ENCODE results near the gene RGS4. TPM values are rescaled to one million over a fixed set of nuclear protein-coding genes. Genes with fewer than 3 reads are reported as not detected.

The RGS4 gene
- total RNA-seq, 1 experiment from 2014 or later = 3.2 TPM

DNA sequence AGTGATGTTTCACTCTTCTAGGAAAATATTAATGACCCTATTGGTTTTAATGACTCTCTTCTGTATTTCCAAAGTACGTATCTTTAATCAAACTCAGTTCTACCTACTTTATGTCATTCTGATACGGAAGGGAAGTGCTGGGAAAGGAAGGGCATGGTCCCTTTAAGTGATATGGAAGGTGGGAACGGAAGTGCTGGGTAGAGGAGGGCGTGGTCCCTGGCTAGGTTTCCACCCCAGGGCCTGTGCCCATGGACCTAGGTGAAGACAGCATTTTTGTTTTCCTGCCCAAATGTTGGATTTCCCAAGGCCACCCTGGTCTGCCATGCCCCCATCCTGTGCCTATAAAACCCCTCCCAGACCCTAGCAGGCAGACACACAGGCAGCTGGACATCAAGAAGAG is 24.0 kb downstream of the RGS4 start:
- CTCF ChIA-PET = interaction anchor here (0.8 kb wide), 1 partner anchor 215 kb away, joined by 3 read pairs; no protein-coding TSS in a partner anchor

DNA sequence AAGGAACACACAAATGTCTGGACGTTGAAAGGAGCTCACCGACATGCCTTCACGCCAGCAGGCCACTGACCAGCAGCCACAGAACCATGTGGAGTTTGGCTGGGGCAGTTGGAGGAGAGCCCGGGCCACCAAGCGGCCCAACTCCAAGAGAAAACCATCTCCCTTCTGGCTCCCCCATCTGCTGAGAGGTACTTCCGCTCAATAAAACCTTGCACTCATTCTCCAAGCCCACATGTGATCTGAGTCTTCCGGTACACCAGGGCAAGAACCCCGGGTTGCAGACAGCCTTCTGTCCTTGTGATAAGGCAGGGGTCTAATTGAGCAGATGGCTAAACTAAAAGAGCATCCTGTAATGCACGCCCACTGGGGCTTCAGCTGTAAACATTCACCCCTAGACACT is 24.4 kb downstream of the RGS4 start:
- TF ChIP-seq, protein P1, sequence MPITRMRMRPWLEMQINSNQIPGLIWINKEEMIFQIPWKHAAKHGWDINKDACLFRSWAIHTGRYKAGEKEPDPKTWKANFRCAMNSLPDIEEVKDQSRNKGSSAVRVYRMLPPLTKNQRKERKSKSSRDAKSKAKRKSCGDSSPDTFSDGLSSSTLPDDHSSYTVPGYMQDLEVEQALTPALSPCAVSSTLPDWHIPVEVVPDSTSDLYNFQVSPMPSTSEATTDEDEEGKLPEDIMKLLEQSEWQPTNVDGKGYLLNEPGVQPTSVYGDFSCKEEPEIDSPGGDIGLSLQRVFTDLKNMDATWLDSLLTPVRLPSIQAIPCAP (CRISPR knock-in tag; IDR thresholded peaks at IDR 0.05) = no peak
- TF ChIP-seq, protein P2, sequence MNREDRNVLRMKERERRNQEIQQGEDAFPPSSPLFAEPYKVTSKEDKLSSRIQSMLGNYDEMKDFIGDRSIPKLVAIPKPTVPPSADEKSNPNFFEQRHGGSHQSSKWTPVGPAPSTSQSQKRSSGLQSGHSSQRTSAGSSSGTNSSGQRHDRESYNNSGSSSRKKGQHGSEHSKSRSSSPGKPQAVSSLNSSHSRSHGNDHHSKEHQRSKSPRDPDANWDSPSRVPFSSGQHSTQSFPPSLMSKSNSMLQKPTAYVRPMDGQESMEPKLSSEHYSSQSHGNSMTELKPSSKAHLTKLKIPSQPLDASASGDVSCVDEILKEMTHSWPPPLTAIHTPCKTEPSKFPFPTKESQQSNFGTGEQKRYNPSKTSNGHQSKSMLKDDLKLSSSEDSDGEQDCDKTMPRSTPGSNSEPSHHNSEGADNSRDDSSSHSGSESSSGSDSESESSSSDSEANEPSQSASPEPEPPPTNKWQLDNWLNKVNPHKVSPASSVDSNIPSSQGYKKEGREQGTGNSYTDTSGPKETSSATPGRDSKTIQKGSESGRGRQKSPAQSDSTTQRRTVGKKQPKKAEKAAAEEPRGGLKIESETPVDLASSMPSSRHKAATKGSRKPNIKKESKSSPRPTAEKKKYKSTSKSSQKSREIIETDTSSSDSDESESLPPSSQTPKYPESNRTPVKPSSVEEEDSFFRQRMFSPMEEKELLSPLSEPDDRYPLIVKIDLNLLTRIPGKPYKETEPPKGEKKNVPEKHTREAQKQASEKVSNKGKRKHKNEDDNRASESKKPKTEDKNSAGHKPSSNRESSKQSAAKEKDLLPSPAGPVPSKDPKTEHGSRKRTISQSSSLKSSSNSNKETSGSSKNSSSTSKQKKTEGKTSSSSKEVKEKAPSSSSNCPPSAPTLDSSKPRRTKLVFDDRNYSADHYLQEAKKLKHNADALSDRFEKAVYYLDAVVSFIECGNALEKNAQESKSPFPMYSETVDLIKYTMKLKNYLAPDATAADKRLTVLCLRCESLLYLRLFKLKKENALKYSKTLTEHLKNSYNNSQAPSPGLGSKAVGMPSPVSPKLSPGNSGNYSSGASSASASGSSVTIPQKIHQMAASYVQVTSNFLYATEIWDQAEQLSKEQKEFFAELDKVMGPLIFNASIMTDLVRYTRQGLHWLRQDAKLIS (CRISPR knock-in tag; IDR thresholded peaks at IDR 0.05; ENCODE audit: borderline replicate concordance) = no peak
- no peak for TF ChIP-seq HMGA2 (CRISPR knock-in tag; IDR thresholded peaks at IDR 0.05)
- no peak for TF ChIP-seq RORB (CRISPR knock-in tag; IDR thresholded peaks at IDR 0.05)
- TF ChIP-seq SMAD3 (CRISPR knock-in tag; IDR thresholded peaks at IDR 0.05; ENCODE audit: borderline replicate concordance) = no peak
- TF ChIP-seq ZNF138 (CRISPR knock-in tag; conservative IDR thresholded peaks at IDR 0.05) = no peak
- no peak for TF ChIP-seq ZNF423 (CRISPR knock-in tag; IDR thresholded peaks at IDR 0.05)
- TF ChIP-seq NFATC4 (CRISPR knock-in tag; IDR thresholded peaks at IDR 0.05) = no peak
- no peak for TF ChIP-seq KAT7 (CRISPR knock-in tag; IDR thresholded peaks at IDR 0.05; ENCODE audit: borderline replicate concordance)
- TF ChIP-seq NR2C2 (CRISPR knock-in tag; IDR thresholded peaks at IDR 0.05) = no peak
- TF ChIP-seq JUN (CRISPR knock-in tag; IDR thresholded peaks at IDR 0.05) = no peak
- TF ChIP-seq, protein P3, sequence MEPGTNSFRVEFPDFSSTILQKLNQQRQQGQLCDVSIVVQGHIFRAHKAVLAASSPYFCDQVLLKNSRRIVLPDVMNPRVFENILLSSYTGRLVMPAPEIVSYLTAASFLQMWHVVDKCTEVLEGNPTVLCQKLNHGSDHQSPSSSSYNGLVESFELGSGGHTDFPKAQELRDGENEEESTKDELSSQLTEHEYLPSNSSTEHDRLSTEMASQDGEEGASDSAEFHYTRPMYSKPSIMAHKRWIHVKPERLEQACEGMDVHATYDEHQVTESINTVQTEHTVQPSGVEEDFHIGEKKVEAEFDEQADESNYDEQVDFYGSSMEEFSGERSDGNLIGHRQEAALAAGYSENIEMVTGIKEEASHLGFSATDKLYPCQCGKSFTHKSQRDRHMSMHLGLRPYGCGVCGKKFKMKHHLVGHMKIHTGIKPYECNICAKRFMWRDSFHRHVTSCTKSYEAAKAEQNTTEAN (CRISPR knock-in tag; IDR thresholded peaks at IDR 0.05) = no peak
- TF ChIP-seq CBFB (CRISPR knock-in tag; IDR thresholded peaks at IDR 0.05; ENCODE audit: low read depth) = no peak
- no peak for TF ChIP-seq ZNF263 (CRISPR knock-in tag; IDR thresholded peaks at IDR 0.05; ENCODE audit: low read depth)
- TF ChIP-seq NR3C1 (CRISPR knock-in tag; conservative IDR thresholded peaks at IDR 0.05; ENCODE audit: low read depth) = no peak
- TF ChIP-seq GRHL2 (CRISPR knock-in tag; IDR thresholded peaks at IDR 0.05; ENCODE audit: insufficient replicate concordance, severe bottlenecking) = no peak
- TF ChIP-seq, protein P4, sequence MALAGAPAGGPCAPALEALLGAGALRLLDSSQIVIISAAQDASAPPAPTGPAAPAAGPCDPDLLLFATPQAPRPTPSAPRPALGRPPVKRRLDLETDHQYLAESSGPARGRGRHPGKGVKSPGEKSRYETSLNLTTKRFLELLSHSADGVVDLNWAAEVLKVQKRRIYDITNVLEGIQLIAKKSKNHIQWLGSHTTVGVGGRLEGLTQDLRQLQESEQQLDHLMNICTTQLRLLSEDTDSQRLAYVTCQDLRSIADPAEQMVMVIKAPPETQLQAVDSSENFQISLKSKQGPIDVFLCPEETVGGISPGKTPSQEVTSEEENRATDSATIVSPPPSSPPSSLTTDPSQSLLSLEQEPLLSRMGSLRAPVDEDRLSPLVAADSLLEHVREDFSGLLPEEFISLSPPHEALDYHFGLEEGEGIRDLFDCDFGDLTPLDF (CRISPR knock-in tag; IDR thresholded peaks at IDR 0.05) = no peak
- no peak for TF ChIP-seq CREM (CRISPR knock-in tag; IDR thresholded peaks at IDR 0.05)
- TF ChIP-seq, protein P5, sequence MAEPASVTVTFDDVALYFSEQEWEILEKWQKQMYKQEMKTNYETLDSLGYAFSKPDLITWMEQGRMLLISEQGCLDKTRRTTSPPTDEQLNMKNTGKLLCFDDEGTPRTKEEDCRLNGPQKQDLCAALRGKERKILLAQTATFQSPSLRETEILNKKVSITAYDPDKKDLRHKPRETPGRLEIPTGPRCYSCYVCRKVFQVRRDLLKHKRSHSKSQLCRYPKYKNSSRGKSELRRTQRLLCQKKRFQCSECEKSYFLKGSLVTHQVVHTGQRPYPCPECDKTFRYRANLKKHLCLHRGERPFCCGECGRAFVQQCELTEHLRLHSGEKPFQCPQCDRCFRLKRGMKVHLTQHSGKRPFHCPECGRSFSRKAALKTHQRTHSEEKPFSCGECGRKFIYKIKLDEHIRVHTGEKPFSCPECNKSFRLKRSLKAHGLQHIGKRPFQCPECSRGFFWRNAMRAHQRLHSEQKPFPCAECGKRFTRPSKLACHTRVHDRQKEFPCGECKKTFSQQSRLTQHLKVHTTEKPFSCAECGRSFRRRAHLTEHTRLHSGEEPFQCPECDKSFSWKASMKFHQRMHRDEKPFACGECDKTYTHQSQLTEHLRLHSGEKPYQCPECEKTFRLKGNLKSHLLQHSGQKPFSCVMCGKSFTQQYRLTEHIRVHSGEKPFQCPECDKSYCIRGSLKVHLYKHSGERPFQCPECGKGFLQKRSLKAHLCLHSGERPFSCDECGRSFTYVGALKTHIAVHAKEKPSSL (CRISPR knock-in tag; conservative IDR thresholded peaks at IDR 0.05) = no peak
- TF ChIP-seq, protein P6, sequence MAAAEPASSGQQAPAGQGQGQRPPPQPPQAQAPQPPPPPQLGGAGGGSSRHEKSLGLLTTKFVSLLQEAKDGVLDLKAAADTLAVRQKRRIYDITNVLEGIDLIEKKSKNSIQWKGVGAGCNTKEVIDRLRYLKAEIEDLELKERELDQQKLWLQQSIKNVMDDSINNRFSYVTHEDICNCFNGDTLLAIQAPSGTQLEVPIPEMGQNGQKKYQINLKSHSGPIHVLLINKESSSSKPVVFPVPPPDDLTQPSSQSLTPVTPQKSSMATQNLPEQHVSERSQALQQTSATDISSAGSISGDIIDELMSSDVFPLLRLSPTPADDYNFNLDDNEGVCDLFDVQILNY (CRISPR knock-in tag; IDR thresholded peaks at IDR 0.05) = no peak
- Mint-ChIP-seq H3K4me1 (no peaks in the 10 kb centered on the region), H3K4me3 (no peak overlapping the region), H3K36me3 (no peaks in the 10 kb centered on the region), H3K27me3 (ENCODE audit: low read depth) (no peaks in the 10 kb centered on the region), H3K27ac (no peak overlapping the region), H3K9me3 (no peaks in the 10 kb centered on the region)
- no peak for ATAC-seq
- CTCF ChIA-PET = interaction anchor here (0.8 kb wide), 1 partner anchor 215 kb away, joined by 3 read pairs; no protein-coding TSS in a partner anchor
- no peak for DNase-seq (ENCODE audit: low spot score)
- POLR2A ChIA-PET = no interaction called here

More for the DNA sequence above, 24.0 kb downstream of the RGS4 start:
- POLR2A ChIA-PET = no interaction called here
- no peaks in the 10 kb centered on the region for H3K4me1 Mint-ChIP-seq
- H3K27me3 Mint-ChIP-seq (ENCODE audit: low read depth) = no peaks in the 10 kb centered on the region
- no peaks in the 10 kb centered on the region for H3K36me3 Mint-ChIP-seq
- DNase-seq (ENCODE audit: low spot score) (no peak), ATAC-seq (no peak)
- TF ChIP-seq NR2C2 (CRISPR knock-in tag; IDR thresholded peaks at IDR 0.05) = no peak
- no peak overlapping the region for H3K4me3 Mint-ChIP-seq
- no peak overlapping the region for H3K27ac Mint-ChIP-seq
- H3K9me3 Mint-ChIP-seq = no peaks in the 10 kb centered on the region
